Mammary epithelial cell (primary cell): ENCODE measurements around the gene IGDCC3.

Experiments
- EZH2 ChIP-seq: IDR thresholded peaks from 2 replicates; pipeline ENCODE4 v1.6.1; 2012; ENCODE audit warnings: low read length, inconsistent platforms, borderline replicate concordance
- TF ChIP-seq, protein P1 (sequence below), 2 donors: IDR thresholded peaks in 1 of 2; conservative IDR thresholded peaks in 1 of 2; 2 replicates each; pipeline ENCODE4 v1.5.1; 2011 to 2012; ENCODE audit warnings: inconsistent platforms in 2 of 2, low read length in 2 of 2, mild to moderate bottlenecking in 2 of 2, control low read depth in 1 of 2, low read depth in 1 of 2; ENCODE audit not compliant: insufficient read depth in 1 of 2; ENCODE audit errors: extremely low read depth in 1 of 2

- TF ChIP-seq, protein P1, sequence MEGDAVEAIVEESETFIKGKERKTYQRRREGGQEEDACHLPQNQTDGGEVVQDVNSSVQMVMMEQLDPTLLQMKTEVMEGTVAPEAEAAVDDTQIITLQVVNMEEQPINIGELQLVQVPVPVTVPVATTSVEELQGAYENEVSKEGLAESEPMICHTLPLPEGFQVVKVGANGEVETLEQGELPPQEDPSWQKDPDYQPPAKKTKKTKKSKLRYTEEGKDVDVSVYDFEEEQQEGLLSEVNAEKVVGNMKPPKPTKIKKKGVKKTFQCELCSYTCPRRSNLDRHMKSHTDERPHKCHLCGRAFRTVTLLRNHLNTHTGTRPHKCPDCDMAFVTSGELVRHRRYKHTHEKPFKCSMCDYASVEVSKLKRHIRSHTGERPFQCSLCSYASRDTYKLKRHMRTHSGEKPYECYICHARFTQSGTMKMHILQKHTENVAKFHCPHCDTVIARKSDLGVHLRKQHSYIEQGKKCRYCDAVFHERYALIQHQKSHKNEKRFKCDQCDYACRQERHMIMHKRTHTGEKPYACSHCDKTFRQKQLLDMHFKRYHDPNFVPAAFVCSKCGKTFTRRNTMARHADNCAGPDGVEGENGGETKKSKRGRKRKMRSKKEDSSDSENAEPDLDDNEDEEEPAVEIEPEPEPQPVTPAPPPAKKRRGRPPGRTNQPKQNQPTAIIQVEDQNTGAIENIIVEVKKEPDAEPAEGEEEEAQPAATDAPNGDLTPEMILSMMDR (conservative IDR thresholded peaks at IDR 0.05 in 1 of 2, IDR thresholded peaks at IDR 0.05 in 1 of 2; ENCODE audit: extremely low read depth in 1 of 2, insufficient read depth in 1 of 2, low read depth in 1 of 2, low read length in 2 of 2), result no peak
- no peak for TF ChIP-seq EZH2
Measured at GRCh38 chr15:65355173-65355987, 22.4 kb downstream of the IGDCC3 start.
